GM23338 (cell line): ENCODE measurements around the gene RAP2B. TPM values are rescaled to one million over a fixed set of nuclear protein-coding genes. Genes with fewer than 3 reads are reported as not detected.
"Not testable (repeated sequence)": the region's sequence is repeated elsewhere in the genome, so short reads cannot be mapped to it uniquely, and the experiment has no call there.

ENCODE experiments used
- ATAC-seq: fragments of 200-7000 bp; cut with Tn5 transposase; 3 replicates; pipeline ENCODE4 v1.9.1; 2020
- DNase-seq: peaks from one replicate; pipeline ENCODE4 v3.0.0-alpha.2; 2015; ENCODE audit warnings: low spot score
- H2AFZ ChIP-seq: fragments of 200-600 bp; sonication (generic); 2 replicates; pipeline ENCODE4 v1.8.0; 2016; ENCODE audit warnings: antibody characterized with exemption, mild to moderate bottlenecking, moderate library complexity
- H3F3A ChIP-seq: fragments of 200-600 bp; sonication (generic); replicated peaks from 2 replicates; pipeline ENCODE4 v1.8.0; 2017; ENCODE audit warnings: antibody characterized with exemption, mixed run types, low read depth
- H3K27ac ChIP-seq: fragments of 200-600 bp; sonication (generic); 2 replicates; pipeline ENCODE4 v1.6.1; 2016; ENCODE audit warnings: low read depth
- H3K27me3 ChIP-seq: fragments of 200-600 bp; sonication (generic); 2 replicates; pipeline ENCODE4 v1.8.0; 2016; ENCODE audit warnings: mild to moderate bottlenecking, mixed run types, moderate library complexity; ENCODE audit not compliant: insufficient read depth
- H3K36me3 ChIP-seq: fragments of 200-600 bp; sonication (generic); 2 replicates; pipeline ENCODE4 v1.8.0; 2016; ENCODE audit warnings: mild to moderate bottlenecking; ENCODE audit not compliant: insufficient read depth
- H3K4me1 ChIP-seq: fragments of 200-600 bp; sonication (generic); 2 replicates; pipeline ENCODE4 v1.8.0; 2016; ENCODE audit warnings: mild to moderate bottlenecking, moderate library complexity; ENCODE audit not compliant: insufficient read depth
- H3K4me2 ChIP-seq: fragments of 200-600 bp; sonication (generic); 2 replicates; pipeline ENCODE4 v1.7.1; 2017; ENCODE audit warnings: mixed run types
- H3K4me3 ChIP-seq: fragments of 200-600 bp; sonication (generic); 2 replicates; pipeline ENCODE4 v1.6.1; 2016; ENCODE audit warnings: mixed run types
- H3K79me2 ChIP-seq: fragments of 200-600 bp; sonication (generic); replicated peaks from 2 replicates; pipeline ENCODE4 v1.8.0; 2017; ENCODE audit warnings: mild to moderate bottlenecking; ENCODE audit not compliant: insufficient read depth
- H3K9me2 ChIP-seq: fragments of 200-600 bp; sonication (generic); 2 replicates; pipeline ENCODE4 v1.8.0; 2017; ENCODE audit not compliant: insufficient read depth
- H4K20me1 ChIP-seq: fragments of 200-600 bp; sonication (generic); replicated peaks from 2 replicates; pipeline ENCODE4 v1.8.0; 2017; ENCODE audit warnings: mild to moderate bottlenecking; ENCODE audit not compliant: insufficient read depth
- H3K27ac Mint-ChIP-seq: 2 replicates; pipeline ENCODE4 v1.8.0; 2020; ENCODE audit warnings: inconsistent platforms, mild to moderate bottlenecking, moderate library complexity, mixed read lengths
- H3K27me3 Mint-ChIP-seq: 3 replicates; pipeline ENCODE4 v1.8.0; 2022; ENCODE audit warnings: low read depth, mild to moderate bottlenecking, moderate library complexity, mixed read lengths, inconsistent platforms; ENCODE audit not compliant: insufficient read depth, poor library complexity
- H3K36me3 Mint-ChIP-seq: 3 replicates; pipeline ENCODE4 v1.8.0; 2021; ENCODE audit warnings: low read depth, mild to moderate bottlenecking, inconsistent platforms, moderate library complexity, mixed read lengths
- H3K4me1 Mint-ChIP-seq: 3 replicates; pipeline ENCODE4 v1.8.0; 2020; ENCODE audit warnings: mild to moderate bottlenecking, inconsistent platforms, mixed read lengths
- H3K4me3 Mint-ChIP-seq: 3 replicates; pipeline ENCODE4 v1.8.0; 2021; ENCODE audit warnings: moderate library complexity, mild to moderate bottlenecking, inconsistent platforms, mixed read lengths
- H3K9me3 Mint-ChIP-seq: 3 replicates; pipeline ENCODE4 v1.8.0; 2020; ENCODE audit warnings: moderate library complexity, mild to moderate bottlenecking, inconsistent platforms, mixed read lengths
- CREB1 ChIP-seq: fragments of 250-450 bp; sonication (Bioruptor Pico); IDR thresholded peaks from 2 replicates; pipeline ENCODE4 v1.5.0; 2020; ENCODE audit warnings: low read depth, mild to moderate bottlenecking, moderate library complexity
- CTCF ChIP-seq, 2 experiments: fragments of 200-600 bp in 1 of 2; sonication (generic) in 1 of 2; conservative IDR thresholded peaks; 2 replicates each; pipeline versions ENCODE4 v1.5.1 to v1.6.1; 2016 to 2017; ENCODE audit warnings: antibody characterized with exemption in 2 of 2, low read depth in 2 of 2, mild to moderate bottlenecking in 2 of 2, moderate library complexity in 1 of 2
- EZH2 ChIP-seq: fragments of 200-600 bp; sonication (generic); IDR thresholded peaks from one replicate; pipeline ENCODE4 v1.8.0; 2017; ENCODE audit warnings: antibody characterized with exemption, mild to moderate bottlenecking, low read depth; ENCODE audit not compliant: unreplicated experiment
- JUNB ChIP-seq: IDR thresholded peaks from one replicate; pipeline ENCODE4 v1.6.1; 2016; ENCODE audit warnings: antibody characterized with exemption; ENCODE audit not compliant: unreplicated experiment
- NANOG ChIP-seq: IDR thresholded peaks from 2 replicates; pipeline ENCODE4 v1.6.1; 2016; ENCODE audit warnings: antibody characterized with exemption, borderline replicate concordance
- POLR2AphosphoS5 ChIP-seq: IDR thresholded peaks from 2 replicates; pipeline ENCODE4 v1.6.1; 2016; ENCODE audit warnings: antibody characterized with exemption, low read depth
- REST ChIP-seq: IDR thresholded peaks from one replicate; pipeline ENCODE4 v1.6.1; 2018; ENCODE audit warnings: antibody characterized with exemption; ENCODE audit not compliant: unreplicated experiment
- ZNF114 ChIP-seq: fragments of 250-450 bp; sonication (Bioruptor Pico); IDR thresholded peaks from 2 replicates; pipeline ENCODE4 v1.5.0; 2020; ENCODE audit warnings: mild to moderate bottlenecking, moderate library complexity
- ZNF331 ChIP-seq: fragments of 250-450 bp; sonication (Bioruptor Pico); IDR thresholded peaks from 2 replicates; pipeline ENCODE4 v1.5.0; 2020; ENCODE audit warnings: low read depth, mild to moderate bottlenecking, moderate library complexity
- polyA plus RNA-seq: library from polyadenylated mRNA; unstranded; fragments of >200 nt; fragmentation: Nextera tagmentation; extraction: Ambion mirVana; gene quantifications from 2 replicates; pipeline ENCODE4 v1.2.1, GENCODE V29; 2016
- total RNA-seq: library from RNA; depleted of rRNA; stranded (reverse); fragments of >200 nt; shearing (Covaris generic); gene quantifications from 2 replicates; pipeline ENCODE4 v1.2.3, GENCODE V29; 2014

The RAP2B gene
- total and polyA plus RNA-seq, 2 experiments from 2014 or later = 22.5 to 24.0 TPM

GRCh38 chr3:153113541-153113940 lies 48.5 kb upstream of the RAP2B start (continued):
- TF ChIP-seq JUNB = no peak
- no peak for TF ChIP-seq REST
- no peak for TF ChIP-seq NANOG
- no peak for TF ChIP-seq ZNF114 (CRISPR knock-in tag)
- no peak for TF ChIP-seq EZH2
- no peak for TF ChIP-seq ZNF331 (CRISPR knock-in tag)
- TF ChIP-seq CREB1 (CRISPR knock-in tag) = no peak
- TF ChIP-seq POLR2AphosphoS5 = no peak
- no peak for TF ChIP-seq CTCF (conservative IDR thresholded peaks at IDR 0.05; ENCODE audit: low read depth in 2 of 2)

GRCh38 chr3:153114270-153114669 lies 47.8 kb upstream of the RAP2B start:
- H3K27me3 ChIP-seq, H3F3A ChIP-seq, H3K27me3 Mint-ChIP-seq, H4K20me1 ChIP-seq, H3K4me1 ChIP-seq, H3K9me2 ChIP-seq, DNase-seq, H3K27ac ChIP-seq, H3K27ac Mint-ChIP-seq, H3K4me3 ChIP-seq, H3K4me2 ChIP-seq, H3K4me3 Mint-ChIP-seq, H3K79me2 ChIP-seq, H3K9me3 Mint-ChIP-seq, H3K36me3 ChIP-seq, H2AFZ ChIP-seq, ATAC-seq, H3K36me3 Mint-ChIP-seq, H3K4me1 Mint-ChIP-seq: not testable (repeated sequence)

GRCh38 chr3:153115326-153115725 lies 46.7 kb upstream of the RAP2B start:
- Mint-ChIP-seq H3K36me3 (no peaks in the 10 kb centered on the region), H3K27ac (no peak overlapping the region), H3K4me3 (no peak overlapping the region), H3K27me3 (no peaks in the 10 kb centered on the region), H3K9me3 (no peaks in the 10 kb centered on the region; the same call in 2 of the 3 replicates), H3K4me1 (no peaks in the 10 kb centered on the region)
- no peaks in the 10 kb centered on the region for H3K27me3 ChIP-seq
- H3K36me3 ChIP-seq = no peaks in the 10 kb centered on the region
- no peaks in the 10 kb centered on the region for H4K20me1 ChIP-seq
- H3K4me2 ChIP-seq = no peak overlapping the region
- DNase-seq = no peak
- H2AFZ ChIP-seq = no peak overlapping the region
- no peak for ATAC-seq
- no peak overlapping the region for H3K27ac ChIP-seq
- no peak overlapping the region for H3K4me3 ChIP-seq
- H3K79me2 ChIP-seq = no peaks in the 10 kb centered on the region
- no peaks in the 10 kb centered on the region for H3K4me1 ChIP-seq
- no peaks in the 10 kb centered on the region for H3K9me2 ChIP-seq
- no peaks in the 10 kb centered on the region for H3F3A ChIP-seq
- no peak for TF ChIP-seq POLR2AphosphoS5
- no peak for TF ChIP-seq CTCF (conservative IDR thresholded peaks at IDR 0.05; ENCODE audit: low read depth in 2 of 2)
- TF ChIP-seq REST = no peak
